ENCODE results near the gene CUBN. TPM values are rescaled to one million over a fixed set of nuclear protein-coding genes. Genes with fewer than 3 reads are reported as not detected.

The CUBN gene
- total RNA-seq, 1 experiment from 2014 or later = 0.07 TPM

- BruUV-seq (replicated peaks) = no TSS peak
- H3K9me3 ChIP-seq (ENCODE audit: insufficient read depth, low read depth) = no peaks in the 10 kb centered on the region
- no peaks in the 10 kb centered on the region for H3K9me2 ChIP-seq (ENCODE audit: insufficient read depth)
- no peaks in the 10 kb centered on the region for H4K20me1 ChIP-seq (ENCODE audit: insufficient read depth)
- POLR2A ChIA-PET (ENCODE audit: unreplicated experiment) = no interaction called here
- H3K4me3 ChIP-seq = no peak overlapping the region
- no peaks in the 10 kb centered on the region for H3K4me1 ChIP-seq (replicated peaks; ENCODE audit: insufficient read depth)
- no peak for DNase-seq
- intact Hi-C loops (cut with micrococcal nuclease; ENCODE audit: unreplicated experiment) = no loop called here
- no peaks in the 10 kb centered on the region for H3K79me2 ChIP-seq (ENCODE audit: low read depth)
- no peak overlapping the region for H3K27ac ChIP-seq
- no peaks in the 10 kb centered on the region for H3F3A ChIP-seq (ENCODE audit: insufficient read depth, low read depth)
- CTCF ChIA-PET = no interaction called here
- no peaks in the 10 kb centered on the region for H3K36me3 ChIP-seq (ENCODE audit: low read depth)
- no peak for TF ChIP-seq CTCF (conservative IDR thresholded peaks at IDR 0.05)
- no peak for TF ChIP-seq EZH2 (IDR thresholded peaks at IDR 0.05; ENCODE audit: low read depth)
- no peak overlapping the region for H3K4me2 ChIP-seq
- H2AFZ ChIP-seq = no peak overlapping the region
- H3K27me3 ChIP-seq (ENCODE audit: insufficient read depth, low read depth) = no peaks in the 10 kb centered on the region
Observed at GRCh38 chr10:16907687-16908086, 221.9 kb downstream of the CUBN start.

- TF ChIP-seq EZH2 (IDR thresholded peaks at IDR 0.05; ENCODE audit: low read depth) = no peak
- Histone ChIP-seq H3K4me2 (no peak overlapping the region), H3K9me2 (ENCODE audit: insufficient read depth) (no peaks in the 10 kb centered on the region), H3K36me3 (ENCODE audit: low read depth) (no peaks in the 10 kb centered on the region), H3F3A (ENCODE audit: insufficient read depth, low read depth) (no peaks in the 10 kb centered on the region), H2AFZ (no peak overlapping the region), H4K20me1 (ENCODE audit: insufficient read depth) (no peaks in the 10 kb centered on the region), H3K27me3 (ENCODE audit: insufficient read depth, low read depth) (no peaks in the 10 kb centered on the region), H3K4me3 (no peak overlapping the region), H3K9me3 (ENCODE audit: insufficient read depth, low read depth) (no peaks in the 10 kb centered on the region), H3K27ac (no peak overlapping the region), H3K79me2 (ENCODE audit: low read depth) (no peaks in the 10 kb centered on the region), H3K4me1 (replicated peaks; ENCODE audit: insufficient read depth) (no peaks in the 10 kb centered on the region)
- DNase-seq = no peak
- ChIA-PET POLR2A (ENCODE audit: unreplicated experiment) (no interaction called here), CTCF (no interaction called here)
- intact Hi-C loops (cut with micrococcal nuclease; ENCODE audit: unreplicated experiment) = no loop called here
- BruUV-seq (replicated peaks) = no TSS peak
Observed at GRCh38 chr10:16905320-16905719, 224.3 kb downstream of the CUBN start.

GRCh38 chr10:16904639-16905061 lies 225.0 kb downstream of the CUBN start:
- Histone ChIP-seq H3K36me3 (ENCODE audit: low read depth) (no peaks in the 10 kb centered on the region), H3K79me2 (ENCODE audit: low read depth) (no peaks in the 10 kb centered on the region), H3K4me2 (no peak overlapping the region), H3K4me1 (replicated peaks; ENCODE audit: insufficient read depth) (no peaks in the 10 kb centered on the region), H2AFZ (no peak overlapping the region), H4K20me1 (ENCODE audit: insufficient read depth) (no peaks in the 10 kb centered on the region), H3K9me3 (ENCODE audit: insufficient read depth, low read depth) (no peaks in the 10 kb centered on the region), H3K4me3 (no peak overlapping the region), H3K27ac (no peak overlapping the region), H3K9me2 (ENCODE audit: insufficient read depth) (no peaks in the 10 kb centered on the region), H3F3A (ENCODE audit: insufficient read depth, low read depth) (no peaks in the 10 kb centered on the region), H3K27me3 (ENCODE audit: insufficient read depth, low read depth) (peaks cover 2% of the 10 kb centered on the region; the same call in 1 of the 2 replicates)
- ChIA-PET CTCF (no interaction called here), POLR2A (ENCODE audit: unreplicated experiment) (no interaction called here)
- DNase-seq = no peak
- TF ChIP-seq EZH2 (IDR thresholded peaks at IDR 0.05; ENCODE audit: low read depth) (no peak), CTCF (conservative IDR thresholded peaks at IDR 0.05) (no peak)
- BruUV-seq (replicated peaks) = no TSS peak
- intact Hi-C loops (cut with micrococcal nuclease; ENCODE audit: unreplicated experiment) = no loop called here

GRCh38 chr10:16904049-16904448 lies 225.6 kb downstream of the CUBN start:
- H3K9me3 ChIP-seq (ENCODE audit: insufficient read depth, low read depth) = no peaks in the 10 kb centered on the region
- no peaks in the 10 kb centered on the region for H3K4me1 ChIP-seq (replicated peaks; ENCODE audit: insufficient read depth)
- no peaks in the 10 kb centered on the region for H4K20me1 ChIP-seq (ENCODE audit: insufficient read depth)
- BruUV-seq (replicated peaks) = no TSS peak
- H3K27ac ChIP-seq = no peak overlapping the region
- intact Hi-C loops (cut with micrococcal nuclease; ENCODE audit: unreplicated experiment) = no loop called here
- H3K27me3 ChIP-seq (ENCODE audit: insufficient read depth, low read depth) = peaks cover 6% of the 10 kb centered on the region
- H2AFZ ChIP-seq = no peak overlapping the region
- POLR2A ChIA-PET (ENCODE audit: unreplicated experiment) = no interaction called here
- CTCF ChIA-PET = no interaction called here
- no peaks in the 10 kb centered on the region for H3F3A ChIP-seq (ENCODE audit: insufficient read depth, low read depth)
- no peaks in the 10 kb centered on the region for H3K79me2 ChIP-seq (ENCODE audit: low read depth)
- no peak for DNase-seq
- H3K36me3 ChIP-seq (ENCODE audit: low read depth) = no peaks in the 10 kb centered on the region
- TF ChIP-seq CTCF (conservative IDR thresholded peaks at IDR 0.05) (no peak), EZH2 (IDR thresholded peaks at IDR 0.05; ENCODE audit: low read depth) (no peak)
- no peak overlapping the region for H3K4me2 ChIP-seq
- no peaks in the 10 kb centered on the region for H3K9me2 ChIP-seq (ENCODE audit: insufficient read depth)
- H3K4me3 ChIP-seq = no peak overlapping the region
